HL-60 (cell line): ENCODE results near the gene ADD3.

Experiments used
- POLR2AphosphoS5 ChIP-seq: IDR thresholded peaks from 2 replicates; pipeline ENCODE4 v1.6.1; 2012; ENCODE audit warnings: low read depth
- TF ChIP-seq, protein P1 (sequence below): IDR thresholded peaks from one replicate; pipeline ENCODE4 v1.5.1; 2011; ENCODE audit warnings: low read length, control low read depth, inconsistent platforms; ENCODE audit not compliant: insufficient read depth

DNA sequence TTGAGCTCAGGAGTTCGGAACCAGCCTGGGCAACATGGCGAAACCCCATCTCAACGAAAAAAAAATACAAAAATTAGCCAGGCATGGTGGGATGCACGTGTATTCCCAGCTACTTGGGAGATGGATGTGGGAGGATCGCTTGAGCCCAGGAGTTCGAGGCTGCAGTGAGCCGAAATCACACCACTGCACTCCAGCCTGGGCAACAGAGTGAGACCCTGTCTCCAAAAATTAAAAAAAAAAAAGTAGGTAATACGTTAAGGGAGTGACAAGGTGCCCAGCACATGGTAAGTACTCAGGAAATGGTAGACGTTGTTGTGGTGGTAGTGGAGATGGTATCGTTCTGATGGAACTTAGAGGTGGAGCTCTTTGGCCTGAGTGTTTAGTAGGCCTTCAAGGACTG is 43.5 kb upstream of the ADD3 start:
- TF ChIP-seq, protein P1, sequence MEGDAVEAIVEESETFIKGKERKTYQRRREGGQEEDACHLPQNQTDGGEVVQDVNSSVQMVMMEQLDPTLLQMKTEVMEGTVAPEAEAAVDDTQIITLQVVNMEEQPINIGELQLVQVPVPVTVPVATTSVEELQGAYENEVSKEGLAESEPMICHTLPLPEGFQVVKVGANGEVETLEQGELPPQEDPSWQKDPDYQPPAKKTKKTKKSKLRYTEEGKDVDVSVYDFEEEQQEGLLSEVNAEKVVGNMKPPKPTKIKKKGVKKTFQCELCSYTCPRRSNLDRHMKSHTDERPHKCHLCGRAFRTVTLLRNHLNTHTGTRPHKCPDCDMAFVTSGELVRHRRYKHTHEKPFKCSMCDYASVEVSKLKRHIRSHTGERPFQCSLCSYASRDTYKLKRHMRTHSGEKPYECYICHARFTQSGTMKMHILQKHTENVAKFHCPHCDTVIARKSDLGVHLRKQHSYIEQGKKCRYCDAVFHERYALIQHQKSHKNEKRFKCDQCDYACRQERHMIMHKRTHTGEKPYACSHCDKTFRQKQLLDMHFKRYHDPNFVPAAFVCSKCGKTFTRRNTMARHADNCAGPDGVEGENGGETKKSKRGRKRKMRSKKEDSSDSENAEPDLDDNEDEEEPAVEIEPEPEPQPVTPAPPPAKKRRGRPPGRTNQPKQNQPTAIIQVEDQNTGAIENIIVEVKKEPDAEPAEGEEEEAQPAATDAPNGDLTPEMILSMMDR = no peak
- TF ChIP-seq POLR2AphosphoS5 = no peak
